Tongue (tissue), 3 donors: ENCODE data around the gene RHEX. TPM values are rescaled to one million over a fixed set of nuclear protein-coding genes. Genes with fewer than 3 reads are reported as not detected.

ENCODE experiments used
- DNase-seq: peaks from one replicate; pipeline ENCODE4 v3.0.0-alpha.2; 2015
- small RNA-seq: library from RNA; depleted of rRNA; stranded (forward); fragments of <200 nt; gene quantifications from one replicate; pipeline ENCODE3, GENCODE V24; 2014; ENCODE audit warnings: low replicate concordance
- total RNA-seq: library from RNA; depleted of rRNA; stranded (reverse); fragments of >200 nt; gene quantifications from one replicate; pipeline ENCODE4 v1.2.3, GENCODE V29; 2014

Gene RHEX
- total RNA-seq, 1 donor from 2014 or later = 3.8 TPM

DNA sequence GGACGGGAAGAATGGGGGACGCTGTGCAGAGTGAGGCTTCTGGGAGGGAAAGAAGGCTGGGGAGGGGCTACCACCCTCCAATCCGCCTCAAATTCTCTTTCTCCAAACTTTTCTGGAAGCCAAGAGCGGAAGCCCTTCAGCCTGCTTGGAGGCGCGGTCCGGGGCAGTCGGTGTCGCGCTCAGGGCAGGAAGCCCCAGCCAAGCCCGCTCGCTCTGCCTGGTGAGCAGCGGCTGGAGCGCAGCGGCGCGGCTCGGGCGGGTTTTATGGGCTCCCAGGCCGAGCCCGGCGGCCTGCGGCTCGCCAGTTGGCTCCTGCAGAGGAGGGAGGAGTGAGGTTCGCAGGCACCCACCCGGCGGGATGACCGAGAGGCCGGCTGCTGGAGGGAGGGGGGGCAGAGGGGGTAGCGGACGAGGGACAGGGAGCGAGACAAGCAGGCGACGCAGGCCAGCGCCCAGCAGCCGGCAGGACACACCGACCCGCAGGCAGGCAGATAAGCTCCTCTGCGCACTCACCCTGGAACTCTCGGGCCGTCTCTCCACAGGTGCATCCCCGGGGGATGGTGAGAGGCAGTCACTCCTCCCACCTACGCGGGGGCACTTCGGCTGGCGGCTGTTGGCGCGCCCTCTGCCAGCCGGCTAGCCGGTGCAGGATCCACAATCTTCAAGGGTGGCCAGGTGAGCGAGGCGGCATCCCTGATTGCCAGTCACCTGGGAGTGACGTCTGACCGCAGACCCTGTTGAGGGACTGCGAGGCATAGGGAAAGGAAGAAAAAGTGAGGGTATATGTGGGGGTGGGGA, 64.4 kb downstream of the RHEX start, which contains the start of gene AVPR1B:
AVPR1B (minus strand) TSS at position 238 of the 798 bp plus-strand sequence. CDS start 498 bp downstream, outside the sequence.
- DNase-seq = peak; percentile 69

DNA sequence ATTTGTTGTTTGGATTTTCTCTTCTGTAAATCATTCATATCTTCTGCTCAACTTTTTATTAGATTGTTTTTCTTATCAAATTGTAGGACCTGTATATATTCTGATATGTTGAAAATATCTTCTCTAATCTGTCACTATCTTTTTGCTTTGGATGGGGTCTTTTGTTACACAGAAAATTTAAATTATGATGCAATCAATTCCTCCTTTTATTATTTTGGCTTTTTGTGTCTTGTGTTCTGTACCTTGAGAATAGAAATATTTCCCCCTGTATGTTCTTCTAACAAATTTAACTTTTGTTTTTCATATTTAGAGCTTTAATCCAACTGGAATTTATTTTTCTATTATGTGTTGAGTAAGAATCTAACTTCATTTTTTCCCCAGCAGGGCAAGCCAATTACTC, 67.4 kb downstream of the RHEX start:
- DNase-seq = no peak

DNA sequence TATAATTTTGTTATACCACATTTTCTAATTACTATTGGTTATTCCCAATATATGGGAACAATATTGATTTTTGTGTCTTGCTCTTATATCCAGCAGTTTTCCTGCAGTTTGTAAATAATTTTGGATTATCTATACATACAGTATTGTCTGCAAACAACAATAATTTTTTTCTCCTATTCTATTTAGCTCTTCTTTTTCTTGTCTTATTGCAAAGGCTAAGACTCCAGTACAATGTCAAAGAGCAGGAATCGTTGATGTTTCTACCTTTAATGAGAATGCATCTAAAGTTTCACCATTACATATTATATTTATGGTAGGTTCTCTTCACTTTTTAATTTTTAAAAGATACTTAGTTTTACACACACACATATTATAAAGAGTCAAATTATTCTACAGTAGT, 68.3 kb downstream of the RHEX start:
- DNase-seq = no peak

DNA sequence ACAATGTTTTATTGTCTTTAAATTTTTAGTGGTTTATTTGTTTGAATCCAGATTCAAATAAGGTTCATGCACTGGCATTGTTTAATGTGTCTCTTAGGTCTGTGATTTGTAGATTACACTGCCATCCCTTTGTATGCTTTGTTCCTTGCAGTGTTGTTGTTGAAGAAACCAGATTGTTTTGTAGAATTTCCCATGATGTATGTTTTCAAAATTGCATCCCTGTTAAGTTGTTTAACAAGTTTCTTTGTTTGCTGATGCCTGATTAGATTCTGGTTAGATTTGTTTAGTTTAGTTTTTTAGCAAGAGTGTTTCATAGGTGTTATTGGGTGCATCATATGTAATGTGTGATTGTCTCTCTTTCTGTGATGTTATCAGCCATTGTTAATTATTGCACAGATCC, 69.7 kb downstream of the RHEX start:
- no peak for DNase-seq

DNA sequence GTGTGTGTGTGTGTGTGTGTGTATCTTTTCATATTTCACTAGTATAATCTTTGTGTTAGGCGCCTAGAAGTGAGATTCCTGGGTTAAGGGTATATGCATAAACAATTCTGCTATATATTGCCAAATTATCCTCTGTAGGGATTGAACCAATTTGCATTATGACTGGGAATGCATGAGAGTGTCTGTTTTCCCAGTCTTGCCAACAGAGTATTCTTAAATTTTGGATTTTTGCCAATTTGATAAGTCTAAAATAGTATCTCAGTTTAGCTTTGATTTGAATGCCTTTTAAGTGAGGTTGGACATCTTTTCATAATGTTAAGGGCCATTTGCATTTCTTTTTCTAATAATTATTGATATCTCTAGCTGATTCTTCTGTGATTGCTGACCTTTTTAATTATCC, 72.4 kb downstream of the RHEX start:
- DNase-seq = no peak

DNA sequence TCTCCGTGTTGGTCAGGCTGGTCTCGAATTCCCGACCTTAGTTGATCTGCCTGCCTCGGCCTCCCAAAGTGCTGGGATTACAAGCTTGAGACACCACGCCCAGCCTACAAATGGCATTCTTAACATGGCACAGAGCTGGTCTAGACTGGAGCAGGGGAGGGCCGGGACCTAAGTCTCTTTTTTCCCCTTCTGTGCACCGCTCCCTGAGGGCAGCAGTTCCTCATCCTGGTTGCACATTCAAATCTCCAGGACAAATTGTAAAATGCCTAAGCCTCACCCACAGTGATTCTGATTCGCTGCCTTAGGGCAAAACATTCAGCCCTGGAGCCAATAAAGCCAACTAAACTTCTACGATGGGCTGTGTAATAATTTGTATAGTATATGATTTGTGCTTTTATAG, 74.4 kb downstream of the RHEX start:
- DNase-seq = no peak

DNA sequence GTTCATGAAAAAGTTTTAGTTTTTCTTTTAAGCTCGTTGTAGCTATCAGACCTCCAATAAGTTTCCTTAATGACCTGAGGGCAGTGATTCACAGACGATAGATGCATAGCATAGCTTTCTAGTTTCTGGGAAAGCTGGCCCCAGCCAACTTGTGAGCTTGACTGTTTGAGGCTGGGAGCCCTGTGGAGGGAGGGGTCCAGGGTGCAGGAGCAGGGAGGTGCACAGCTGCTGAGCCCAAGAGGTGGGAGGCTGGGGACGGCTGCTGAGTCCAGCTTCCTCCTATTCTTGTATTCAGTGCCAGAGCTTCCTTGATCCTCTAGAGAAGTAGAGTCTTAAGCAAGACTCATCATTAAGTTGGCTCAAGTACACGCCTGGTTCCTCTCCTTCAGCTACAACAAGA, 75.2 kb downstream of the RHEX start:
- DNase-seq = no peak

DNA sequence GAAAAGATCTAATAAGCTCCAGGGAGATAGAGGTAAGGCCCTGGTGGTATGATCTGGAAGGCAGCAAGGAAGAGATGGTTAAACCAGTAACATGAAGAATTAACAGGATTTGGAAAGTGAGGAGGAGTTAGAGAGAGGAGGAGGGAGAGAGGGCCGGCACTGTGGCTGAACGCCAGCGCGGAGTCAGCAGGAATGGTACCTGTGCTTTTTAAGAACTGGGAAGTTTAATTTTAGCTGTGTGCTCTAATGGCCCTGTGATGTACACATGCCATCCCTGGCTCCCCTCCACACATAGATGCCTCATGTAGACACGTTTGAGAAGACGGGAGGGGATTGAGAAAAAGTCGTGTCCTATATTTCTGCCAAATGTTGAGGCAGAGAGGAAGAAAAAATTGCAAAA, 78.1 kb downstream of the RHEX start:
- DNase-seq = no peak

DNA sequence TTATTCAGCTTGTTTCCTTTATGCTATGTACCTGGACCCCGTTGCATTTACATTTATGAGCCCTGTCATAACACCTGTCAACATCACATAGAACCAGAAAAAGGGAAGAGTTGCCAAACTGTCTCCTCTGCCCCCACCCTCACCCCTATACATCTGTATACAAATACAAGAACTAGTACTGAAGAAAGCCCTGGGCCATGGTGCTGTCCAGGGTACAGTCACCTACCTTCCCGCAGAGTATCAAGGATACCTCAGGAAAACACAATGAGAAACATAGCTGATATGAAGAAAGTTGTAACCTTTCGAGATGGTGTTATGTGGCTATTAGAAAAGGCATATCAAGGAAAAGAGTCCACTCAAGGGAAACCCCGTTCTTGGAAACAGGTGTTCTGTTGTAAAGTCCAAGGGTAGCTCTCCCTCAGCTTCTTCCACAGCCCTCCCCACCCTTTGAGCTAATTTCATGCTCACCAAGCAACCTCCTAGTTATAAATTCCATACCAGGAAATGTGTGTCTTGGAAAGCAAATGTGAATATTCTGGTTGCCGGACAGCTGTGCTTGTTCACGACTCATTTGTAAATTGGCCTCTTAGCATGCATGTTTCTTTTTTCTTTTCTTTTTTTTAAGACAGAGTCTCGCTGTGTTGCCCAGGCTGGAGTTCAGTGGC, 80.9 kb downstream of the RHEX start:
- DNase-seq = peak; percentile 11

DNA sequence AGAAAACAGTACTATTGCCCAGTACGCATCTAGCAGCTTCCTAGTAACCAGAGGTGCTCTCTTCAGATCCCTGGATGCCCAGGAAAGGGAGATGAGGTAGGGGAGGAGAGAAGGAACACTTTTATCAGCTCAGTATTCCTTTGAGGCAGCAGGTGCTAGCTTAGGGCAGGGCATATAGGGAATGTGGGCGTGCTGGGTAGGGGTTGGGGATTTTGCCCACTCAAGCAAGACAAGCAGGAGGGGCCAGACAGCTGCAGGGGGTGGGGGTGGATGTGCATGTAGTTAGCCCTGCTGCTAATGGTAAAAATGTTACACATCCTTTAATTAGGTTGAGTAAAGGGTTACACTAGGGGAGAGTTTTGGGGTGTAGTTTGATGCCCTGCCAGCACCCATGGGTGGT, 82.3 kb downstream of the RHEX start:
- peak; percentile 31 for DNase-seq

DNA sequence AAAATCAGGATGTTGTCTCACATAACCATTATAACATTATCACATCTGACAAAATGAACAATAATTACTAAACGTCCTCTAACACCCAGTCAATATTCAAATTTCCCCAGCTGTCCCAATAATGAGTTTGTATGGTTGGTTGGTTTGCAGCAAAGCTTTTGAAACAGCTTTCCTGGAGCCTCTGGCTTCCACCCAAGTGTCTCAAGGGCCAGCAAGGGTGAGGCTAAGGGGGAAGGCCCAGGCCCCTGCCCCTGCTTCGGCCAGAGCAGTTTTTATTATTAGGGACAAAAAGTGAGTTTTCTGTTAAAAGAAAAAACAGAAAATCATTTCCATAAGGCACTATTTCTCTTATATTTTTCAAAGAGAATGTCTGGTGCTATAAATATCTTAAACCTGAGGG, 83.3 kb downstream of the RHEX start:
- DNase-seq = no peak

DNA sequence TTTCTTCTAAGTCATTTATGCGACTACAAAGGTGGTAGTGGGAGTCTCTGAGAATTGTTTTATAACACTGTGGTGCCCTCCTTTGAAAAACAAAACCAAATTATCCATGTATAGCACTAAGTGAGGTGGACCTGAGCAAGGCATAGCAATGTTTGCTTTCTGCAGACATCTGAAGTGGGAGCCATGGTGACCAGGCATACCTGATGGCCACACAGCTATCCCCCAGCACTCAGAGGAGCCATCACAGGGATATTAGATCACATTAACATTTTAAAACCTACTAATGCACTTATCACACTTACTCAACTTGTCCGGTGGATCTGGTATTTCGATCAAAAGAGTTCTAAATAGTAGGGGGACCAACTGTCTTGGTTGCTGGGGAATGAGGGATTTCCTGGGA, 89.0 kb downstream of the RHEX start:
- DNase-seq = no peak

DNA sequence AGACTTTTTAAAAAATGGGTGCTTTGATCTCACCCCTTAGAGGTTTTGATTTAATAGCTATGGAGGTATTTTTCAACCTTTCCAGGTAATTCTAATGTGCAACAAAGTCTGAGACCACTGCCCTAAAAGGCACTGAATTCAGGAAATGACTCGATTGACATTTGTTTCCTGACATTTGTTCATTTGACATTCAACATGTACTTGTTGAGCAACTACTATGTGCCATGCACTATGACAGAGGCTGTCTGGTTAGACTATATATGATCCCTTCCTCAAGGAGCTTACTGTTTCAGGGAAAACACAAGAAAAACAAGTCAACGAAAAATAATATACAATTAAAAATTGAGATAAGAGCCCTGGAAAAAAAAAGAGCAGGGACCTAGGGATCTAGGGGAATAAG, 89.8 kb downstream of the RHEX start:
- DNase-seq = no peak

DNA sequence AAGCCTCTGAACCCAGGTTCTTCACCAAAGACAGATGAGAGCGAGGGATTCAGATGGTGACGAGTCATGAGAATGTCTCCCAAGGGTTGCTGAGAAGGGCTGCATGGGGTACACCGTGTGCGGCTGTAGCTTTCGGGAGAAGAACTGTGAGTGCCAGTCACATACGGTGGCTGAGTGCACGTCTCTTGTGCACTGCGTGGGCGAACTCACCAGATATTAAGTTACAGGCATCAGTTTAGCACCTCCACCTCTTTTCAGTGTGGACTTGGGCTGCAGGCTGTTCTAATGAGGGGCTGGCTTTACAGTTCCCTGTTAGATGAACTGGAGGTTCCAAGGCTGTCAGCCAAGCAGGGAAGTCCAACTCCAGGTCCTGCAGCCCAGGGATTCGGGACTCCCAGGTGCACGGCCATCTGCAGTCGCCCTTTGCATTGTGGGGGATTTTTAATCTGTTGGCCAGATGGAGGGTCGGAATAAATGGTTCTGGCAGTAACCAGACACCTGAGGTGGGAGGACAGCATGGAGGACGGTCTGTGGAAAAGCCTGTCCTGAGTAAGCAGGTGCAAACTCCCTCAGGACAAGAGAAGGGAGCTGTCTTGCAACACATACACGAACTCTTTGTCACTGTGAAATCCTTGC, 90.7 kb downstream of the RHEX start:
- peak; percentile 85 for DNase-seq

DNA sequence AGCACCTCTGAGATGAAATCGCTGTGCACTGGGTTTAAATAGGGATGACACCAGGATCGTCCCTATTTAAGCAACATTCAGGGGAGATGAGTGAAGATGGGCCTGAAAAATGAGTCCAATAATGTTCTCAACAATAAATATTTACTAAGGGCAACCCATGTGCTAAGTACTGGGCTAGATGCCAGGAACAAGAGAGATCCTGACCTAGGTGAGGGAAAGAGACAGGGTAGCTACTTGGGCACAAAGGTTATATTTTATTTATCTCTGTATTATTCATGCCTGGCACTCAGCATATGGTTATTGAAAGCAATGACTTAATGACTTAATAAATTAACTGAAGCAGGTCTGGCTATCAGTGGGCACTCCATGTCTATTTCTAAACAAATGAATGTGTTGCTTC, 91.6 kb downstream of the RHEX start:
- no peak for DNase-seq

DNA sequence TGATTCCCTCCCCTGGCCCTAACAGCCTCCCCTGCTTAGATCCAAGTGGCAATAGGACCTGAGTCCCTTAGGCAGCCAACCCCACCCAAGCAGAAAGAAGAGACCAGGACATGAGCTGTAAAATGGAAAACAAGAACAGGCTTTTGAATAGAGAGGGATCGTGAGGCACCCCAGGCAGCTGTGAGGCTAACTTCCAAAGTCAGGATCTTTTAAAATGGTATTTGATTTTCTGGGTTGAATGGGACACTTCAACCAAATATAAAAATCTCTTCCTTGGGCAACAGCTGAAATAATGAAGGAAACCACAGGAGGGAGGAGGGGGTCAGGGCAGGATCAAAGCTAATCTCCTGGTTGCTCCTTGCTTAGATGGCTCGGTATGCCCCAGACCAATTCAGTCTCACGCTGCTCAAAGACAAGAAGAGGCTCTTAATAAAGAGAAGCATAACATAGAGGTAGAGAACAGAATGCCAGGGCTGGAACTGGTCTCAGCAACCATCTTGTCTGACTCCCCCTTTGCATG, 92.9 kb downstream of the RHEX start:
- no peak for DNase-seq

Small RNA genes within 50 kb of the gene (small RNA-seq; reads per million reads assigned to genes)
- not detected for gene RF00271

Other genes with a start within 250 kb of the RHEX start
- gene SLC41A1, start 240.0 kb upstream of the RHEX start, total RNA-seq = 43.6 TPM
- not detected for gene PM20D1, start 203.0 kb upstream of the RHEX start, total RNA-seq
- 0.10 TPM for gene SLC26A9, start 109.7 kb upstream of the RHEX start, total RNA-seq
- gene RAB7B, start 49.8 kb upstream of the RHEX start, total RNA-seq = 10.7 TPM
- gene CTSE, start 29.3 kb upstream of the RHEX start, total RNA-seq = 0.10 TPM
- gene AVPR1B, start 64.2 kb downstream of the RHEX start, total RNA-seq = not detected
- 1.1 TPM for gene FAM72A, start 149.7 kb downstream of the RHEX start, total RNA-seq
- gene SRGAP2, start 150.4 kb downstream of the RHEX start, total RNA-seq = 75.5 TPM